H9 (cell line): Measurements from ENCODE around the gene VWA8. TPM values are rescaled to one million over a fixed set of nuclear protein-coding genes. Genes with fewer than 3 reads are reported as not detected.

Experiments used
- DNase-seq: peaks from one replicate; pipeline ENCODE4 v3.0.0-alpha.2; 2017
- H2AFZ ChIP-seq: one replicate; pipeline ENCODE4 v1.6.1; 2013; ENCODE audit warnings: mild to moderate bottlenecking, low read length, control low read depth, moderate library complexity
- H2AK5ac ChIP-seq: 2 replicates; pipeline ENCODE4 v1.6.1; 2013; ENCODE audit warnings: low read length, control low read depth, mixed read lengths; ENCODE audit not compliant: insufficient read length
- H2BK120ac ChIP-seq: one replicate; pipeline ENCODE4 v1.6.1; 2013; ENCODE audit warnings: low read depth, mild to moderate bottlenecking, low read length, control low read depth, inconsistent platforms; ENCODE audit not compliant: poor library complexity, severe bottlenecking
- H2BK12ac ChIP-seq: 2 replicates; pipeline ENCODE4 v1.6.1; 2013; ENCODE audit warnings: low read length, control low read depth, mixed read lengths, low read depth; ENCODE audit not compliant: insufficient read length
- H2BK15ac ChIP-seq: 2 replicates; pipeline ENCODE4 v1.6.1; 2013; ENCODE audit warnings: low read depth, low read length, control low read depth
- H2BK20ac ChIP-seq: one replicate; pipeline ENCODE4 v1.6.1; 2013; ENCODE audit warnings: low read depth, mild to moderate bottlenecking, low read length, control low read depth, inconsistent platforms; ENCODE audit not compliant: poor library complexity, severe bottlenecking
- H2BK5ac ChIP-seq: 2 replicates; pipeline ENCODE4 v1.6.1; 2013; ENCODE audit warnings: low read length, control low read depth, mixed read lengths; ENCODE audit not compliant: insufficient read length
- H3K14ac ChIP-seq: 2 replicates; pipeline ENCODE4 v1.6.1; 2013; ENCODE audit warnings: low read length, control low read depth; ENCODE audit not compliant: insufficient read depth
- H3K18ac ChIP-seq: 2 replicates; pipeline ENCODE4 v1.6.1; 2013; ENCODE audit warnings: low read depth, mild to moderate bottlenecking, mixed read lengths, low read length, control low read depth; ENCODE audit not compliant: insufficient read length
- H3K23ac ChIP-seq: 2 replicates; pipeline ENCODE4 v1.6.1; 2013; ENCODE audit warnings: low read length, control low read depth, mixed read lengths, low read depth; ENCODE audit not compliant: insufficient read length
- H3K23me2 ChIP-seq: 2 replicates; pipeline ENCODE4 v1.6.1; 2013; ENCODE audit warnings: low read depth, mild to moderate bottlenecking, mixed read lengths, low read length, control low read depth; ENCODE audit not compliant: insufficient read length, poor library complexity, severe bottlenecking
- H3K27ac ChIP-seq: 2 replicates; pipeline ENCODE4 v1.5.1; 2013; ENCODE audit warnings: low read length, control low read depth, mixed read lengths, low read depth; ENCODE audit not compliant: insufficient read length
- H3K27me3 ChIP-seq: 2 replicates; pipeline ENCODE4 v1.6.1; 2013; ENCODE audit warnings: low read length, control low read depth, inconsistent platforms; ENCODE audit not compliant: insufficient read depth
- H3K4ac ChIP-seq: 2 replicates; pipeline ENCODE4 v1.6.1; 2013; ENCODE audit warnings: low read depth, mild to moderate bottlenecking, control low read depth, inconsistent platforms, low read length, moderate library complexity
- H3K4me1 ChIP-seq: 2 replicates; pipeline ENCODE4 v1.6.1; 2013; ENCODE audit warnings: low read length, control low read depth, inconsistent platforms; ENCODE audit not compliant: insufficient read depth
- H3K4me2 ChIP-seq: 2 replicates; pipeline ENCODE4 v1.6.1; 2013; ENCODE audit warnings: low read length, control low read depth, mixed read lengths; ENCODE audit not compliant: insufficient read length, insufficient read depth
- H3K56ac ChIP-seq: 2 replicates; pipeline ENCODE4 v1.6.1; 2013; ENCODE audit warnings: low read depth, mild to moderate bottlenecking, mixed read lengths, low read length, control low read depth; ENCODE audit not compliant: insufficient read length
- H3K79me1 ChIP-seq: 2 replicates; pipeline ENCODE4 v1.6.1; 2013; ENCODE audit warnings: low read depth, mild to moderate bottlenecking, moderate library complexity, low read length, control low read depth, inconsistent platforms; ENCODE audit not compliant: insufficient read depth, poor library complexity, severe bottlenecking
- H3K79me2 ChIP-seq: 2 replicates; pipeline ENCODE4 v1.6.1; 2013; ENCODE audit warnings: low read length, control low read depth, inconsistent platforms; ENCODE audit not compliant: insufficient read depth
- H3K9ac ChIP-seq: 2 replicates; pipeline ENCODE4 v1.6.1; 2013; ENCODE audit warnings: low read length, control low read depth, mixed read lengths; ENCODE audit not compliant: insufficient read length; ENCODE audit errors: extremely low read depth
- H3K9me3 ChIP-seq: one replicate; pipeline ENCODE4 v1.6.1; 2013; ENCODE audit warnings: low read depth, low read length, inconsistent platforms; ENCODE audit not compliant: control insufficient read depth
- H3T11ph ChIP-seq: one replicate; pipeline ENCODE4 v1.6.1; 2013; ENCODE audit warnings: mild to moderate bottlenecking, low read length, control low read depth, inconsistent platforms
- H4K20me1 ChIP-seq: one replicate; pipeline ENCODE4 v1.6.1; 2013; ENCODE audit not compliant: control insufficient read depth, insufficient read length, insufficient read depth
- H4K5ac ChIP-seq: 2 replicates; pipeline ENCODE4 v1.6.1; 2013; ENCODE audit warnings: low read depth, mild to moderate bottlenecking, mixed read lengths, low read length, control low read depth; ENCODE audit not compliant: insufficient read length
- H4K8ac ChIP-seq: replicated peaks from 2 replicates; pipeline ENCODE4 v1.6.1; 2013; ENCODE audit warnings: low read length, control low read depth, mixed read lengths, low read depth; ENCODE audit not compliant: insufficient read length
- H4K91ac ChIP-seq: 2 replicates; pipeline ENCODE4 v1.6.1; 2013; ENCODE audit warnings: low read depth, mild to moderate bottlenecking, moderate library complexity, mixed read lengths, low read length, control low read depth; ENCODE audit not compliant: insufficient read length
- H3K27ac Mint-ChIP-seq, 3 experiments: 2 replicates in 2 of 3; 3 replicates in 1 of 3; pipeline ENCODE4 v1.8.0; 2020 to 2021; ENCODE audit warnings: mixed read lengths in 3 of 3, mild to moderate bottlenecking in 1 of 3, moderate library complexity in 1 of 3
- H3K27me3 Mint-ChIP-seq: 2 replicates; pipeline ENCODE4 v1.8.0; 2021; ENCODE audit warnings: low read depth, mild to moderate bottlenecking, moderate library complexity, mixed read lengths
- H3K36me3 Mint-ChIP-seq, 3 experiments: 2 replicates in 2 of 3; 3 replicates in 1 of 3; pipeline ENCODE4 v1.8.0; 2020 to 2021; ENCODE audit warnings: low read depth in 3 of 3, mixed read lengths in 3 of 3; ENCODE audit not compliant: insufficient read depth in 1 of 3
- H3K4me1 Mint-ChIP-seq, 2 experiments: 2 replicates each; pipeline ENCODE4 v1.8.0; 2020; ENCODE audit warnings: mixed read lengths in 2 of 2
- H3K4me3 Mint-ChIP-seq, 2 experiments: 2 replicates in 1 of 2; 3 replicates in 1 of 2; pipeline ENCODE4 v1.8.0; 2020 to 2021; ENCODE audit warnings: mild to moderate bottlenecking in 2 of 2, mixed read lengths in 2 of 2, moderate library complexity in 1 of 2
- H3K9me3 Mint-ChIP-seq, 2 experiments: 2 replicates in 1 of 2; 3 replicates in 1 of 2; pipeline ENCODE4 v1.8.0; 2020; ENCODE audit warnings: mild to moderate bottlenecking in 2 of 2, mixed read lengths in 2 of 2, moderate library complexity in 1 of 2
- CTCF ChIP-seq: fragments of 200-600 bp; sonication (generic); conservative IDR thresholded peaks from 3 replicates; pipeline ENCODE4 v1.8.0; 2021; ENCODE audit warnings: antibody characterized with exemption, mild to moderate bottlenecking
- WGBS: extraction: QIAGEN DNeasy Blood & Tissue Kit; methylation state at CpG from one replicate; pipeline ENCODE4 v1.1.7; 2013; ENCODE audit warnings: missing lambda C conversion rate, low lambda C conversion rate, mixed read lengths; ENCODE audit not compliant: insufficient read length; ENCODE audit errors: extremely low coverage; 5-methylcytosine and 5-hydroxymethylcytosine counted together
- total RNA-seq: library from RNA; stranded (reverse); gene quantifications from 2 replicates; pipeline ENCODE4 v1.2.1, GENCODE V29; 2021

VWA8 gene
- total RNA-seq, 1 experiment from 2014 or later = 17.4 TPM

DNA sequence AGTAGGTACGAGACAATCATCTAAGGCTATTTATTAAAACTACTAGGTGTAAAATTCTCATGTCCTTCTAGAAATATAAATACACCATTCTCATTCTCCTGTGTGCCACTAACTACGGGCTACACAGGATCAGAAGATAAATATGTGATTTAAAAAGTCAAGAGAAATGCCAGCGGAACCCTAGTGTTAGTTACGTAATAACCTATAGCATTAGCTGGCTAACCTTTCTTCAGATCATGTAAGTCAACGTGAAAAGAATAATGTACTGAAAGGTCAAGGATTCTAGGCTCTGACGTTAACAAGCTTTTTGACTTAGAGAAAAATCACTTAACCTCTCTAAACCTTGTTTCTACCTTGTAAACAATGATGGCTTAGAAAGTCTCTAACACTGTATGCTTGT, 381.7 kb downstream of the VWA8 start:
- Histone ChIP-seq H3K27me3 (no peaks in the 10 kb centered on the region), H2BK20ac (no peak overlapping the region), H4K8ac (no peak overlapping the region), H3K79me2 (no peaks in the 10 kb centered on the region), H3K56ac (no peak overlapping the region), H3K14ac (no peak overlapping the region), H2AFZ (no peak overlapping the region), H3K23ac (no peak overlapping the region), H4K91ac (no peak overlapping the region), H3K79me1 (no peaks in the 10 kb centered on the region), H2BK12ac (no peak overlapping the region), H2BK15ac (no peak overlapping the region), H3K4me2 (no peak overlapping the region), H2AK5ac (no peak overlapping the region), H2BK120ac (no peak overlapping the region), H3K18ac (no peak overlapping the region), H2BK5ac (no peak overlapping the region), H3K9ac (no peak overlapping the region), H3K4ac (no peak overlapping the region), H3K23me2 (no peaks in the 10 kb centered on the region), H4K20me1 (no peaks in the 10 kb centered on the region), H4K5ac (no peak overlapping the region), H3K4me1 (no peaks in the 10 kb centered on the region; the same call in 1 of the 2 replicates), H3K27ac (no peak overlapping the region), H3T11ph (no peak overlapping the region), H3K9me3 (no peaks in the 10 kb centered on the region)
- no peak for TF ChIP-seq CTCF
- peaks cover 9 to 16% (median 10%) of the 10 kb centered on the region in 3 experiments; a peak in 6 of 7 replicates for H3K36me3 Mint-ChIP-seq
- H3K27me3 Mint-ChIP-seq = no peaks in the 10 kb centered on the region
- no peak overlapping the region for H3K27ac Mint-ChIP-seq
- peaks cover 4 to 5% of the 10 kb centered on the region in 2 experiments; a peak in 2 of 4 replicates for H3K4me1 Mint-ChIP-seq
- H3K9me3 Mint-ChIP-seq = no peaks in the 10 kb centered on the region
- no peak overlapping the region for H3K4me3 Mint-ChIP-seq
- DNase-seq = no peak
- no CpG with 5 or more reads among the region's 6 CpGs for WGBS
